Ovary (tissue), 9 donors: ENCODE results near the gene MAPKAP1. TPM values are rescaled to one million over a fixed set of nuclear protein-coding genes. Genes with fewer than 3 reads are reported as not detected.
A peak's percentile ranks its signal among the peaks of the same experiment; 100 is the strongest.

Experiments
- DNase-seq, 5 donors: peaks; one replicate each; pipeline ENCODE4 v3.0.0-alpha.2; 2019 to 2020
- H3K27ac ChIP-seq, 2 donors: fragments of 200-600 bp; one replicate each; pipeline versions ENCODE4 v1.5.1 to v1.8.0; 2019 to 2022
- H3K27me3 ChIP-seq: fragments of 200-600 bp; one replicate; pipeline ENCODE4 v1.8.0; 2022
- H3K36me3 ChIP-seq: fragments of 200-600 bp; sonication (generic); one replicate; pipeline ENCODE4 v1.5.1; 2019
- H3K4me1 ChIP-seq: one replicate; pipeline ENCODE4 v1.8.1; 2013; ENCODE audit warnings: mild to moderate bottlenecking, moderate library complexity; ENCODE audit not compliant: insufficient read depth
- H3K4me3 ChIP-seq: fragments of 200-600 bp; sonication (generic); one replicate; pipeline ENCODE4 v1.5.1; 2017
- H3K9me3 ChIP-seq, 2 donors: fragments of 200-600 bp in 1 of 2; sonication (generic) in 1 of 2; one replicate each; pipeline versions ENCODE4 v1.5.1 to v1.8.1; 2013 to 2019; ENCODE audit warnings: mild to moderate bottlenecking in 1 of 2, moderate library complexity in 1 of 2
- CTCF ChIP-seq, 3 donors: fragments of 450-650 bp in 2 of 3; fragments of 200-600 bp in 1 of 3; IDR thresholded peaks; one replicate each; pipeline versions ENCODE4 v1.5.1 to v1.8.0; 2016 to 2022; ENCODE audit warnings: antibody characterized with exemption in 3 of 3, mild to moderate bottlenecking in 1 of 3
- EP300 ChIP-seq: sonication (generic); formaldehyde crosslinking; IDR thresholded peaks from one replicate; pipeline ENCODE4 v1.6.1; 2017; ENCODE audit warnings: antibody characterized with exemption
- POLR2A ChIP-seq: fragments of 450-650 bp; IDR thresholded peaks from one replicate; pipeline ENCODE4 v1.6.1; 2017; ENCODE audit warnings: antibody characterized with exemption, mild to moderate bottlenecking, moderate library complexity
- WGBS, 3 donors: extraction: QIAGEN DNeasy Blood & Tissue Kit in 1 of 3; methylation state at CpG; one replicate each; pipeline versions ENCODE4 v1.1.5 to v1.1.7; 2013 to 2017; 5-methylcytosine and 5-hydroxymethylcytosine counted together
- intact Hi-C, 4 donors: fragments of 100-400 bp; cut with DNase I; formaldehyde crosslinking; loops; one replicate each; pipeline versions ENCODE4 v1.11.0 to v1.15.1; 2022 to 2023
- polyA plus RNA-seq, 2 donors: library from polyadenylated mRNA; stranded (reverse); fragments of 200-250 nt in 1 of 2; fragments of 350-450 nt in 1 of 2; fragmentation: Illumina TruSeq in 1 of 2; extraction: RNeasy Lipid Tissue Mini Kit (QIAGEN cat#74804) in 1 of 2; gene quantifications; one replicate each; pipeline ENCODE4 v1.2.3, GENCODE V29; 2013 to 2014
- total RNA-seq, 7 donors: library from RNA; depleted of rRNA in 2 of 7; stranded (reverse); fragments of >200 nt in 2 of 7; fragmentation: NEBNext Ultra II Directional in 3 of 7; extraction: Animal tissue kit (Norgen Biotek cat#: 25700) in 3 of 7; gene quantifications; one replicate each; pipeline versions ENCODE4 v1.1.0 to v1.2.4, GENCODE V29; 2016 to 2023
- donor health status: DM: no; HTN: no; CAD: no; lungs with moderate emphysema.
- donor health status: DM: no; HTN: no; CAD: no.
- donor health status: Bipolar disorder and iron deficiency.
- donor health status: DM: yes; HTN: yes; CAD: no.
- donor health status: DM: no; HTN: no; CAD: no.
- donor health status: DM: yes; HTN: yes; CAD: no.

The MAPKAP1 gene
- total and polyA plus RNA-seq, 9 donors, result 43.3 to 86.5 (median 50.2) TPM

GRCh38 chr9:125436613-125437443 is 270.2 kb downstream of the MAPKAP1 start:
- DNase-seq, result peak in 1 of 5 donors; percentile 11
- TF ChIP-seq EP300 (no peak), POLR2A (no peak), CTCF (IDR thresholded peaks at IDR 0.05) (no peak)
- intact Hi-C loops, result no loop called here
- no peak overlapping the region for H3K4me3 ChIP-seq
- H3K4me1 ChIP-seq, result no peaks in the 10 kb centered on the region
- no peaks in the 10 kb centered on the region for H3K27me3 ChIP-seq
- H3K36me3 ChIP-seq, result no peaks in the 10 kb centered on the region
- H3K27ac ChIP-seq, result no peak overlapping the region
- no peaks in the 10 kb centered on the region for H3K9me3 ChIP-seq
- WGBS, 3 donors, result 89 to 95% (median 91%) methylated on average over 23 to 24 of the region's 24 CpGs

GRCh38 chr9:125435776-125436612 is 271.0 kb downstream of the MAPKAP1 start:
- Histone ChIP-seq H3K9me3 (no peaks in the 10 kb centered on the region), H3K4me1 (no peaks in the 10 kb centered on the region), H3K4me3 (no peak overlapping the region), H3K36me3 (no peaks in the 10 kb centered on the region), H3K27me3 (no peaks in the 10 kb centered on the region), H3K27ac (no peak overlapping the region)
- TF ChIP-seq POLR2A (no peak), CTCF (IDR thresholded peaks at IDR 0.05) (no peak), EP300 (no peak)
- 86 to 97% (median 94%) methylated on average over 16 of the region's 16 CpGs for WGBS, 3 donors
- peak in 1 of 5 donors; percentile 7 for DNase-seq
- intact Hi-C loops, result no loop called here

- 86 to 92% (median 88%) methylated on average over 16 of the region's 16 CpGs for WGBS, 3 donors
- H3K27me3 ChIP-seq, result no peaks in the 10 kb centered on the region
- TF ChIP-seq EP300 (no peak), POLR2A (no peak), CTCF (IDR thresholded peaks at IDR 0.05) (no peak)
- no peaks in the 10 kb centered on the region for H3K36me3 ChIP-seq
- DNase-seq, result peak in 1 of 5 donors; percentile 13
- H3K4me3 ChIP-seq, result no peak overlapping the region
- H3K9me3 ChIP-seq, result no peaks in the 10 kb centered on the region
- H3K27ac ChIP-seq, result no peak overlapping the region
- intact Hi-C loops, result no loop called here
- no peaks in the 10 kb centered on the region for H3K4me1 ChIP-seq
These were observed 271.8 kb downstream of the MAPKAP1 start for GRCh38 chr9:125434986-125435775.

- no peaks in the 10 kb centered on the region for H3K36me3 ChIP-seq
- no peaks in the 10 kb centered on the region for H3K4me1 ChIP-seq
- DNase-seq, result peak in 2 of 5 donors; percentile 13 to 23
- 42 to 57% (median 56%) methylated on average over 15 of the region's 15 CpGs for WGBS, 3 donors
- intact Hi-C loops, result no loop called here
- no peaks in the 10 kb centered on the region for H3K9me3 ChIP-seq
- no peak overlapping the region for H3K4me3 ChIP-seq
- H3K27ac ChIP-seq, result no peak overlapping the region
- no peaks in the 10 kb centered on the region for H3K27me3 ChIP-seq
- no peak for TF ChIP-seq POLR2A
- no peak for TF ChIP-seq EP300
- TF ChIP-seq CTCF (IDR thresholded peaks at IDR 0.05), result no peak
These were observed 273.5 kb downstream of the MAPKAP1 start for GRCh38 chr9:125433461-125434011.
